IMR-90 (cell line): ENCODE data around the gene FBXO22. TPM values are rescaled to one million over a fixed set of nuclear protein-coding genes. Genes with fewer than 3 reads are reported as not detected.

ENCODE experiments used
- ATAC-seq: fragments of 200-7000 bp; cut with Tn5 transposase; 2 replicates; pipeline ENCODE4 v1.9.1; 2020; ENCODE audit warnings: low read depth, mild to moderate bottlenecking, moderate library complexity
- BruUV-seq: library from RNA; stranded (reverse); fragments of 400-500 nt; replicated peaks from 2 replicates; lab custom pipeline; 2021; lab: Mats Ljungman, UMichigan
- CTCF ChIA-PET: fragments of 300-600 bp; formaldehyde crosslinking; extraction: SDS; loops from one replicate; lab custom pipeline; 2021; ENCODE audit warnings: antibody characterized with exemption; lab: Yijun Ruan, JAX
- POLR2A ChIA-PET: fragments of 300-600 bp; sonication (Branson Sonifier 250); formaldehyde crosslinking; loops from one replicate; lab custom pipeline; 2022; ENCODE audit warnings: antibody characterized with exemption; ENCODE audit not compliant: unreplicated experiment; lab: Charles Lee
- DNase-seq: peaks from one replicate; pipeline ENCODE4 v3.0.0; 2013
- H2AFZ ChIP-seq: replicated peaks from 2 replicates; pipeline ENCODE3; 2013; ENCODE audit warnings: low read length, mild to moderate bottlenecking; ENCODE audit not compliant: poor library complexity
- H2AK5ac ChIP-seq: 2 replicates; pipeline ENCODE4 v1.6.1; 2013; ENCODE audit warnings: low read depth, low read length, inconsistent platforms
- H2AK9ac ChIP-seq: replicated peaks from 2 replicates; pipeline ENCODE3; 2013; ENCODE audit warnings: mild to moderate bottlenecking, low read depth, low read length, moderate library complexity; ENCODE audit not compliant: poor library complexity
- H2BK120ac ChIP-seq: 2 replicates; pipeline ENCODE4 v1.6.1; 2013; ENCODE audit warnings: low read depth, low read length, inconsistent platforms
- H2BK15ac ChIP-seq: 3 replicates; pipeline ENCODE4 v1.6.1; 2013; ENCODE audit warnings: low read depth, low read length, inconsistent platforms
- H2BK20ac ChIP-seq: 2 replicates; pipeline ENCODE4 v1.6.1; 2013; ENCODE audit warnings: low read depth, mild to moderate bottlenecking, inconsistent platforms, low read length, moderate library complexity
- H2BK5ac ChIP-seq: 2 replicates; pipeline ENCODE4 v1.6.1; 2013; ENCODE audit warnings: mild to moderate bottlenecking, low read depth, low read length, inconsistent platforms; ENCODE audit not compliant: poor library complexity, severe bottlenecking
- H3K14ac ChIP-seq: replicated peaks from 2 replicates; pipeline ENCODE4 v1.6.1; 2013; ENCODE audit warnings: low read depth, low read length, inconsistent platforms
- H3K18ac ChIP-seq: 2 replicates; pipeline ENCODE4 v1.6.1; 2013; ENCODE audit warnings: low read depth, low read length, control low read depth
- H3K23ac ChIP-seq: 2 replicates; pipeline ENCODE4 v1.6.1; 2013; ENCODE audit warnings: low read depth, low read length, inconsistent platforms
- H3K27ac ChIP-seq: 2 replicates; pipeline ENCODE4 v1.5.1; 2013; ENCODE audit warnings: mild to moderate bottlenecking, control low read depth, low read length; ENCODE audit not compliant: insufficient read depth
- H3K27me3 ChIP-seq: 2 replicates; pipeline ENCODE4 v1.6.1; 2013; ENCODE audit warnings: low read length; ENCODE audit not compliant: control insufficient read depth, insufficient read depth
- H3K36me3 ChIP-seq: 2 replicates; pipeline ENCODE4 v1.6.1; 2013; ENCODE audit warnings: low read length, mixed read lengths; ENCODE audit not compliant: control insufficient read depth, insufficient read depth
- H3K4ac ChIP-seq: 2 replicates; pipeline ENCODE4 v1.6.1; 2013; ENCODE audit warnings: low read depth, low read length, inconsistent platforms
- H3K4me1 ChIP-seq: 2 replicates; pipeline ENCODE4 v1.6.1; 2013; ENCODE audit warnings: low read length, mixed read lengths; ENCODE audit not compliant: control insufficient read depth, insufficient read depth
- H3K4me2 ChIP-seq: 2 replicates; pipeline ENCODE4 v1.6.1; 2013; ENCODE audit warnings: low read depth, mild to moderate bottlenecking, control low read depth, low read length, moderate library complexity
- H3K4me3 ChIP-seq: 2 replicates; pipeline ENCODE4 v1.5.1; 2013; ENCODE audit warnings: low read depth, mild to moderate bottlenecking, control low read depth, low read length, moderate library complexity; ENCODE audit not compliant: insufficient read depth
- H3K56ac ChIP-seq: 2 replicates; pipeline ENCODE4 v1.6.1; 2013; ENCODE audit warnings: low read length, inconsistent platforms; ENCODE audit not compliant: insufficient read depth; ENCODE audit errors: extremely low read depth
- H3K79me1 ChIP-seq, 2 experiments: 2 replicates each; pipeline ENCODE4 v1.6.1; 2013; ENCODE audit warnings: low read length in 2 of 2, inconsistent platforms in 1 of 2, low read depth in 1 of 2
- H3K9ac ChIP-seq: 2 replicates; pipeline ENCODE4 v1.6.1; 2013; ENCODE audit warnings: low read depth, low read length, control low read depth
- H3K9me1 ChIP-seq: 2 replicates; pipeline ENCODE4 v1.6.1; 2013; ENCODE audit warnings: low read length, inconsistent platforms; ENCODE audit not compliant: insufficient read depth
- H3K9me3 ChIP-seq: 2 replicates; pipeline ENCODE4 v1.6.1; 2013; ENCODE audit warnings: low read length; ENCODE audit not compliant: control insufficient read depth, insufficient read depth
- H4K20me1 ChIP-seq: 2 replicates; pipeline ENCODE4 v1.6.1; 2013; ENCODE audit warnings: low read length, inconsistent platforms; ENCODE audit not compliant: insufficient read depth
- H4K5ac ChIP-seq: 2 replicates; pipeline ENCODE4 v1.6.1; 2013; ENCODE audit warnings: mild to moderate bottlenecking, low read depth, low read length, control low read depth
- H4K8ac ChIP-seq, 2 experiments: 2 replicates each; pipeline ENCODE4 v1.6.1; 2013; ENCODE audit warnings: low read depth in 2 of 2, low read length in 2 of 2, control low read depth in 1 of 2, inconsistent platforms in 1 of 2
- H4K91ac ChIP-seq: 2 replicates; pipeline ENCODE4 v1.6.1; 2013; ENCODE audit warnings: low read depth, low read length, inconsistent platforms; ENCODE audit not compliant: insufficient read depth
- CEBPB ChIP-seq: IDR thresholded peaks from 2 replicates; pipeline ENCODE4 v1.6.1; 2012; ENCODE audit warnings: low read depth, low read length, improper control_type of control experiment
- RAD21 ChIP-seq: IDR thresholded peaks from 2 replicates; pipeline ENCODE4 v1.6.1; 2012; ENCODE audit warnings: low read length, improper control_type of control experiment
- WGBS, 2 experiments: methylation state at CpG; one replicate each; pipeline versions ENCODE4 v1.1.5 to v1.1.7; 2013; ENCODE audit warnings: missing lambda C conversion rate in 2 of 2; ENCODE audit not compliant: insufficient read length in 1 of 2; ENCODE audit errors: extremely low coverage in 2 of 2; 5-methylcytosine and 5-hydroxymethylcytosine counted together
- dilution Hi-C: fragments of 300-500 bp; cut with HindIII; formaldehyde crosslinking; loops from one replicate; pipeline ENCODE4 v1.14.3; 2018; ENCODE audit warnings: low sequenced_read_pairs; ENCODE audit not compliant: unreplicated experiment
- in situ Hi-C: fragments of 300-500 bp; cut with MboI; formaldehyde crosslinking; loops from 3 replicates; pipeline ENCODE4 v1.14.3; 2019; ENCODE audit warnings: low sequenced_read_pairs, inconsistent platforms, mixed read lengths
- intact Hi-C: fragments of 100-400 bp; cut with micrococcal nuclease; formaldehyde crosslinking; loops from 2 replicates; pipeline ENCODE4 v1.10.0; 2022
- polyA plus RNA-seq, 3 experiments: library from polyadenylated mRNA; depleted of rRNA; stranded (reverse); fragments of >200 nt; gene quantifications; 2 replicates each; pipeline ENCODE4 v1.2.3, GENCODE V29; 2012; ENCODE audit warnings: low replicate concordance in 1 of 3
- total RNA-seq: library from RNA; depleted of rRNA; stranded (reverse); fragments of >200 nt; gene quantifications from 2 replicates; pipeline ENCODE4 v1.2.3, GENCODE V29; 2012

FBXO22 gene
- total and polyA plus RNA-seq, 2 of the 4 experiments (the other 2 are of a cell fraction), result 22.4 to 45.2 TPM

DNA sequence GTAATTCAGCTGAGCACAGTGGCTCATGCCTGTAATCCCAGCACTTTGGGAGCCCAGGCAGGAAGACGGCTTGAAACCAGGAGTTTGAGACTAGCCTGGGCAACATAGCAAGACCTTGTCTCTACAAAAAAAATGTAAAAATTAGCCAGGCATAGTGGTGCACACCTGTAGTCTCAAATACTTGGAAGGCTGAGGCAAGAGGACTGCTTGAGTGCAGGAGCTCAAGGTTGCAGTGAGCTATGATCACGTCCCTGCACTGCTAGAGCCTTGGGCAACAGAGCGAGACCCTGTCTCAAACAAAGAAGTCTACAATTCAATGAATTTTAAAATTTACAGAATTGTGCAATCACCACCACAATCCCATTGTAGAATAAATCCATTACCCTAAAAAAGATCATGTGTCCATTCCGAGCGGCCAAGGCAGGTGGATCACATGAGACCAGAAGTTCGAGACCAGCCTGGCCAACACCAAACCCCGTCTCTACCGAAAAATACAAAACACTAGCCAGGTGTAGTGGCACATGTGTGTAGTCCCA, 45.2 kb downstream of the FBXO22 start:
- Histone ChIP-seq H3K56ac (no peak overlapping the region), H3K4me3 (no peak overlapping the region), H3K27ac (no peak overlapping the region), H4K20me1 (no peaks in the 10 kb centered on the region), H2BK15ac (no peak overlapping the region), H4K8ac (no peak overlapping the region), H3K9me1 (no peaks in the 10 kb centered on the region; the same call in 1 of the 2 replicates), H3K9ac (no peak overlapping the region), H3K4ac (no peak overlapping the region), H3K36me3 (no peaks in the 10 kb centered on the region), H3K27me3 (no peaks in the 10 kb centered on the region), H2BK5ac (no peak overlapping the region), H3K4me1 (peaks cover 2% of the 10 kb centered on the region; the same call in 1 of the 2 replicates), H2AK5ac (no peak overlapping the region), H3K9me3 (no peaks in the 10 kb centered on the region), H4K91ac (no peak overlapping the region), H3K14ac (no peak overlapping the region), H4K5ac (no peak overlapping the region), H3K79me1 (no peaks in the 10 kb centered on the region), H2BK20ac (no peak overlapping the region), H2AK9ac (no peak overlapping the region), H3K23ac (no peak overlapping the region), H2BK120ac (no peak overlapping the region), H2AFZ (no peak overlapping the region), H3K4me2 (no peak overlapping the region), H3K18ac (no peak overlapping the region)
- dilution Hi-C loops (no loop called here), intact Hi-C loops (loop anchor here (10.0 kb wide), 1 partner anchor 186 kb away; no protein-coding TSS in a partner anchor), in situ Hi-C loops (no loop called here)
- TF ChIP-seq RAD21, result no peak
- TF ChIP-seq CEBPB, result peak; percentile 38
- ChIA-PET CTCF (interaction anchor here (0.7 kb wide), 1 partner anchor 38 kb away, joined by 3 read pairs; no protein-coding TSS in a partner anchor), POLR2A (no interaction called here)
- ATAC-seq (no peak), DNase-seq (no peak)
- WGBS, 2 experiments, result 100% methylated on average over 1 of the region's 8 CpGs; no CpG with 5 or more reads in 1 of the 2 experiments
- BruUV-seq, result no TSS peak
